OCI-LY1 (cell line): ENCODE measurements around the gene TNN.

Experiments
- CTCF ChIP-seq: fragments of 200-600 bp; sonication (generic), shearing (Covaris generic); IDR thresholded peaks from 2 replicates; pipeline ENCODE4 v1.5.1; 2017; ENCODE audit warnings: mild to moderate bottlenecking, antibody characterized with exemption, low read length, moderate library complexity, mixed read lengths
- EZH2 ChIP-seq: fragments of 200-600 bp; sonication (generic), shearing (Covaris generic); IDR thresholded peaks from 2 replicates; pipeline ENCODE4 v1.8.0; 2017; ENCODE audit warnings: borderline replicate concordance, mixed run types, mild to moderate bottlenecking, antibody characterized with exemption, low read length, moderate library complexity, mixed read lengths

- TF ChIP-seq CTCF, result no peak
- no peak for TF ChIP-seq EZH2
These were observed 9.9 kb downstream of the TNN start for GRCh38 chr1:175077356-175078030.
